SK-N-MC (cell line): ENCODE results near the gene SERPINA5.

ENCODE experiments used
- DNase-seq: peaks from one replicate; pipeline ENCODE4 v3.0.0-alpha.2; 2011; ENCODE audit warnings: low read depth, low spot score
- H3K27ac ChIP-seq: fragments of 200-600 bp; sonication (generic); 2 replicates; pipeline ENCODE4 v1.5.1; 2016; ENCODE audit warnings: mixed run types
- H3K36me3 ChIP-seq: fragments of 200-600 bp; sonication (generic); 2 replicates; pipeline ENCODE4 v1.6.1; 2017; ENCODE audit warnings: antibody characterized with exemption, low read length, mixed read lengths; ENCODE audit not compliant: insufficient read depth
- H3K4me3 ChIP-seq: fragments of 200-600 bp; sonication (generic); 2 replicates; pipeline ENCODE4 v1.5.1; 2016
- H3K9ac ChIP-seq: fragments of 200-600 bp; sonication (generic); 2 replicates; pipeline ENCODE4 v1.8.0; 2017; ENCODE audit warnings: mixed run types, mixed read lengths; ENCODE audit not compliant: insufficient read length
- H3K9me3 ChIP-seq: fragments of 200-600 bp; sonication (generic); 2 replicates; pipeline ENCODE4 v1.6.1; 2017; ENCODE audit warnings: low read depth, mild to moderate bottlenecking, antibody characterized with exemption, low read length, moderate library complexity, mixed read lengths
- EZH2 ChIP-seq: fragments of 200-600 bp; sonication (generic); IDR thresholded peaks from one replicate; pipeline ENCODE4 v1.6.1; 2017; ENCODE audit warnings: antibody characterized with exemption
- FOXP2 ChIP-seq: optimal IDR thresholded peaks from 2 replicates; pipeline ENCODE3; 2011; ENCODE audit warnings: mild to moderate bottlenecking, moderate library complexity; ENCODE audit not compliant: insufficient read depth; ENCODE audit errors: extremely low read length, control extremely low read depth
- POLR2AphosphoS5 ChIP-seq: IDR thresholded peaks from 2 replicates; pipeline ENCODE4 v1.6.1; 2012; ENCODE audit warnings: mild to moderate bottlenecking, low read depth, low read length, borderline replicate concordance

SERPINA5 gene

GRCh38 chr14:94560751-94561655, 20.2 kb upstream of the SERPINA5 start, which contains the start of gene SERPINA4:
Gene SERPINA4 (plus strand): TSS chr14:94561442. CDS start chr14:94563483, 2,041 bp downstream.
- H3K27ac ChIP-seq: no peak within 1 kb of the TSS
- H3K9me3 ChIP-seq: no peaks in the 10 kb centered on the region
- no peak within 1 kb of the TSS for H3K4me3 ChIP-seq
- H3K9ac ChIP-seq: no peak within 1 kb of the TSS
- TF ChIP-seq EZH2: no peak
- TF ChIP-seq FOXP2: no peak
- no peak for TF ChIP-seq POLR2AphosphoS5
- H3K36me3 ChIP-seq: no peaks in the 10 kb centered on the region
- DNase-seq: no peak

DNA sequence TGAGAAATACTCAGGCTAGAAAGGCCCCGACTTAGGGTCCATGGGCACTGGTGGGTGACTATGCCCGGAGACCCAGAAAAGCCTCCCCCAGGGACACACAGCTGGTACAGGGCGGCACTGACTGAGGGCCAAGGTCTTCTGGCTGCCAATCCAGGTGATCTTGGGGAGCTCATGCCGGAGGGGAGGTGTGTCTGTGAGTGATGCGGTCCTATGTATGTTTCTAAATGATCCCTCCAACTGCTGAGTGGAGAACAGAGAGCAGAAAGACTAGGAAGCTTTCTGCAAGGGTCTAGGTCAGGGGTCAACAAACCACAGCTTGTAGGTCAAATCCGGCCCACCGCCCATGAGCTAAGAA, 19.6 kb upstream of the SERPINA5 start:
- Histone ChIP-seq H3K9me3 (no peaks in the 10 kb centered on the region), H3K27ac (no peak overlapping the region), H3K4me3 (no peak overlapping the region), H3K36me3 (no peaks in the 10 kb centered on the region), H3K9ac (no peak overlapping the region)
- DNase-seq: no peak
- TF ChIP-seq EZH2 (no peak), FOXP2 (no peak), POLR2AphosphoS5 (no peak)

DNA sequence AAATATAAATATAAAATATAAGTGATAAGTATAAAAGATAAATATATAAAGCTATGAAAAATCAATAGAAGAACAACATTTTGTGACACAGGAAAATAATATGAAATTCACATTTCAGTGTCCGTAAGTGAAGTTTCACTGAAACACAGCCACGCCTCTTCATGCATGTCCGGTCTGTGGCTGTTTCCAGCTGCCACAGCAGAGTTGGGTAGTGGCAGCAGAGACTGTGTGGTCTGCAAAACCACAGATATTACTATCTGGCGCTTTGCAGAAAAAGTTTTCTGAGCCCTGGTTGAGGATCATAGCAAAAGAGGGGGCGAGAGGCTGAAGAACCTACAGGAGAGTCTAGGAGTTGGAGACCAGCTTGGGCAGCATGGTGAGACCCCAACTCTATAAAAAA, 19.2 kb upstream of the SERPINA5 start:
- H3K9ac ChIP-seq: no peak overlapping the region
- H3K4me3 ChIP-seq: no peak overlapping the region

DNA sequence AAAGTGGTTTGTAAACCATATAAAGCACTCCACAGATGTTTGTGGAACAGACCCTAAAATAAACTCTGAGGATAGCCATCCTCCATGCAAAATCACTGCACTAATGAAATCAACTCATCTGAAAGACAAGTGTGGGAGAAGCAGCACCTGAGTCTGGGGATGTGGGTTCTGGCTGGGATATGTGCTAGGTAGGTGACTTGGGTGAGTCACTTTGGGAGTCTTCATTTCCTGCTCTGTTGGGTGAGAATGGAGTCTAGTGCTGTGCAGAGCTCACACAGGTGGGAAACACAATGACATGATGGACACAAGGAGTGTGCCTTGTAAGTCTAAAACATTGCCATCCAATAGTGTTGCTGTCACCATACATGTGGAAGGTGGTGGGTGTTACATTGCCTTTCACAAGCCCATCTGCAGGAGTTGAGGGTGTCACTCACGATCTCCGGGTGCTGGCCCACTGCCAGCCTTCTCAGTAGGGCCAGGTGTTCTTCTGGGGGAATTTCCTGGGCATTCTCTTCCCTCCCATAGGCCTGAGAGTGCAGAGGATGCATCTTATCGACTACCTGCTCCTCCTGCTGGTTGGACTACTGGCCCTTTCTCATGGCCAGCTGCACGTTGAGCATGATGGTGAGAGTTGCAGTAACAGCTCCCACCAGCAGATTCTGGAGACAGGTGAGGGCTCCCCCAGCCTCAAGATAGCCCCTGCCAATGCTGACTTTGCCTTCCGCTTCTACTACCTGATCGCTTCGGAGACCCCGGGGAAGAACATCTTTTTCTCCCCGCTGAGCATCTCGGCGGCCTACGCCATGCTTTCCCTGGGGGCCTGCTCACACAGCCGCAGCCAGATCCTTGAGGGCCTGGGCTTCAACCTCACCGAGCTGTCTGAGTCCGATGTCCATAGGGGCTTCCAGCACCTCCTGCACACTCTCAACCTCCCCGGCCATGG, 18.0 kb upstream of the SERPINA5 start:
- no peak for DNase-seq
- TF ChIP-seq EZH2: no peak
- no peak for TF ChIP-seq FOXP2
- no peak for TF ChIP-seq POLR2AphosphoS5
- H3K9me3 ChIP-seq: no peaks in the 10 kb centered on the region
- no peak overlapping the region for H3K4me3 ChIP-seq
- H3K27ac ChIP-seq: no peak overlapping the region
- H3K36me3 ChIP-seq: no peaks in the 10 kb centered on the region
- H3K9ac ChIP-seq: no peak overlapping the region

More for the DNA sequence above, 19.2 kb upstream of the SERPINA5 start:
- TF ChIP-seq POLR2AphosphoS5 (no peak), FOXP2 (no peak), EZH2 (no peak)
- no peak for DNase-seq
- Histone ChIP-seq H3K27ac (no peak overlapping the region), H3K36me3 (no peaks in the 10 kb centered on the region), H3K9me3 (no peaks in the 10 kb centered on the region)

GRCh38 chr14:94564381-94564780, 16.8 kb upstream of the SERPINA5 start:
- TF ChIP-seq POLR2AphosphoS5 (no peak), FOXP2 (no peak), EZH2 (no peak)
- Histone ChIP-seq H3K9ac (no peak overlapping the region), H3K36me3 (no peaks in the 10 kb centered on the region), H3K9me3 (no peaks in the 10 kb centered on the region), H3K27ac (no peak overlapping the region), H3K4me3 (no peak overlapping the region)
- no peak for DNase-seq

DNA sequence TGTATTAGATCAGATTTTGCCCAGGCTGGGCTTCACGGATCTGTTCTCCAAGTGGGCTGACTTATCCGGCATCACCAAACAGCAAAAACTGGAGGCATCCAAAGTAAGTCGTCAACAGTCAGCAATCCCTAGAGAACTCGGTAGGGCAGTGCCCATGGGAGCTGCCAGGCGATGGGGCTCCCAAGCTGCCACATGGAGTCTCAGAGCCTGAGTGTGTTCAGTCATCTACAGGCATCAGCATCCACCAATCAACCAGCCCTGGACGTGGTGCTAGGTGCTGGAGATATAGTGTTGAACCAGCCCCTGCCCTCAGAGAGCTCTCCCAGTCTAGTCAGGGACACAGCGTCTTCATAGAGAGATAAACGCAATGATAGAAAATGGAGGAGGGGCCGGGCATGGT, 13.0 kb upstream of the SERPINA5 start:
- Histone ChIP-seq H3K27ac (no peak overlapping the region), H3K4me3 (no peak overlapping the region), H3K9me3 (no peaks in the 10 kb centered on the region), H3K9ac (no peak overlapping the region), H3K36me3 (no peaks in the 10 kb centered on the region)
- DNase-seq: no peak
- TF ChIP-seq EZH2: no peak
- TF ChIP-seq FOXP2: no peak
- TF ChIP-seq POLR2AphosphoS5: no peak

- DNase-seq: no peak
- no peak overlapping the region for H3K9ac ChIP-seq
- H3K9me3 ChIP-seq: no peaks in the 10 kb centered on the region
- no peak for TF ChIP-seq POLR2AphosphoS5
- TF ChIP-seq FOXP2: no peak
- no peak for TF ChIP-seq EZH2
- H3K4me3 ChIP-seq: no peak overlapping the region
- H3K27ac ChIP-seq: no peak overlapping the region
- no peaks in the 10 kb centered on the region for H3K36me3 ChIP-seq
Measured at GRCh38 chr14:94569381-94570001, 11.7 kb upstream of the SERPINA5 start.
